ENCODE data around the gene IRAK1BP1. TPM values are rescaled to one million over a fixed set of nuclear protein-coding genes. Genes with fewer than 3 reads are reported as not detected.
A peak's percentile ranks its signal among the peaks of the same experiment; 100 is the strongest.

Gene IRAK1BP1
- total RNA-seq, 1 experiment from 2014 or later, result 1.8 TPM

GRCh38 chr6:78909391-78909790, 42.0 kb downstream of the IRAK1BP1 start:
- H3K4me3 Mint-ChIP-seq (ENCODE audit: unreplicated experiment), result no peak overlapping the region

GRCh38 chr6:78910010-78910409, 42.7 kb downstream of the IRAK1BP1 start:
- ChIA-PET POLR2A (no interaction called here), CTCF (no interaction called here)
- no peaks in the 10 kb centered on the region for H3K27me3 ChIP-seq (replicated peaks; ENCODE audit: control insufficient read depth, insufficient read depth, low read length)
- H3K4me1 ChIP-seq, result no peaks in the 10 kb centered on the region
- no peak overlapping the region for H3K27ac Mint-ChIP-seq (ENCODE audit: unreplicated experiment)
- H3K36me3 Mint-ChIP-seq (ENCODE audit: insufficient read depth, unreplicated experiment), result no peaks in the 10 kb centered on the region
- H3K4me1 Mint-ChIP-seq (ENCODE audit: low read depth, unreplicated experiment), result peaks cover 18% of the 10 kb centered on the region
- H3K27me3 Mint-ChIP-seq (ENCODE audit: insufficient read depth, unreplicated experiment), result no peaks in the 10 kb centered on the region
- DNase-seq, result no peak
- H3K4me3 Mint-ChIP-seq (ENCODE audit: unreplicated experiment), result peak overlapping the region; percentile 70
- no peaks in the 10 kb centered on the region for H3K9me3 Mint-ChIP-seq (ENCODE audit: unreplicated experiment)
- H3K36me3 ChIP-seq (ENCODE audit: control insufficient read depth, insufficient read depth, low read length), result no peaks in the 10 kb centered on the region
- H3K9me3 ChIP-seq, result no peaks in the 10 kb centered on the region
- BruUV-seq (replicated peaks), result no TSS peak
- intact Hi-C loops (cut with micrococcal nuclease; ENCODE audit: unreplicated experiment), result no loop called here
- H3K4me3 ChIP-seq (ENCODE audit: low read depth, low read length), result peak overlapping the region; percentile 58; the same call in 1 of the 2 replicates
- TF ChIP-seq CTCF (IDR thresholded peaks at IDR 0.05; ENCODE audit: insufficient read depth in 1 of 2, low read depth in 1 of 2, low read length in 1 of 2, severe bottlenecking in 1 of 2, unreplicated experiment in 1 of 2), result no peak

More at GRCh38 chr6:78909391-78909790, 42.0 kb downstream of the IRAK1BP1 start:
- H3K9me3 Mint-ChIP-seq (ENCODE audit: unreplicated experiment), result no peaks in the 10 kb centered on the region
- H3K27me3 Mint-ChIP-seq (ENCODE audit: insufficient read depth, unreplicated experiment), result no peaks in the 10 kb centered on the region
- intact Hi-C loops (cut with micrococcal nuclease; ENCODE audit: unreplicated experiment), result no loop called here
- peaks cover 18% of the 10 kb centered on the region for H3K4me1 Mint-ChIP-seq (ENCODE audit: low read depth, unreplicated experiment)
- H3K36me3 Mint-ChIP-seq (ENCODE audit: insufficient read depth, unreplicated experiment), result no peaks in the 10 kb centered on the region
- BruUV-seq (replicated peaks), result no TSS peak
- Histone ChIP-seq H3K4me3 (ENCODE audit: low read depth, low read length) (no peak overlapping the region), H3K36me3 (ENCODE audit: control insufficient read depth, insufficient read depth, low read length) (no peaks in the 10 kb centered on the region), H3K27me3 (replicated peaks; ENCODE audit: control insufficient read depth, insufficient read depth, low read length) (no peaks in the 10 kb centered on the region), H3K9me3 (no peaks in the 10 kb centered on the region), H3K4me1 (no peaks in the 10 kb centered on the region)
- DNase-seq, result no peak
- CTCF ChIA-PET, result no interaction called here
- no peak for TF ChIP-seq CTCF (IDR thresholded peaks at IDR 0.05; ENCODE audit: insufficient read depth in 1 of 2, low read depth in 1 of 2, low read length in 1 of 2, severe bottlenecking in 1 of 2, unreplicated experiment in 1 of 2)
- POLR2A ChIA-PET, result no interaction called here
- H3K27ac Mint-ChIP-seq (ENCODE audit: unreplicated experiment), result no peak overlapping the region

- Mint-ChIP-seq H3K27me3 (ENCODE audit: insufficient read depth, unreplicated experiment) (no peaks in the 10 kb centered on the region), H3K27ac (ENCODE audit: unreplicated experiment) (no peak overlapping the region), H3K36me3 (ENCODE audit: insufficient read depth, unreplicated experiment) (no peaks in the 10 kb centered on the region), H3K4me1 (ENCODE audit: low read depth, unreplicated experiment) (peaks cover 18% of the 10 kb centered on the region), H3K9me3 (ENCODE audit: unreplicated experiment) (no peaks in the 10 kb centered on the region), H3K4me3 (ENCODE audit: unreplicated experiment) (peak overlapping the region; percentile 70)
- Histone ChIP-seq H3K27me3 (replicated peaks; ENCODE audit: control insufficient read depth, insufficient read depth, low read length) (no peaks in the 10 kb centered on the region), H3K36me3 (ENCODE audit: control insufficient read depth, insufficient read depth, low read length) (no peaks in the 10 kb centered on the region), H3K4me3 (ENCODE audit: low read depth, low read length) (peak overlapping the region; percentile 58), H3K4me1 (no peaks in the 10 kb centered on the region), H3K9me3 (no peaks in the 10 kb centered on the region)
- ChIA-PET CTCF (no interaction called here), POLR2A (no interaction called here)
- peak; percentile 36 to 39 for DNase-seq
- TF ChIP-seq CTCF (IDR thresholded peaks at IDR 0.05; ENCODE audit: insufficient read depth in 1 of 2, low read depth in 1 of 2, low read length in 1 of 2, severe bottlenecking in 1 of 2, unreplicated experiment in 1 of 2), result no peak
- BruUV-seq (replicated peaks), result no TSS peak
- intact Hi-C loops (cut with micrococcal nuclease; ENCODE audit: unreplicated experiment), result no loop called here
These were observed 43.3 kb downstream of the IRAK1BP1 start for GRCh38 chr6:78910591-78911171.

Measured in Caco-2 (cell line).